ENCODE data around the gene ASAP2.

GRCh38 chr2:9326975-9327374, 120.4 kb downstream of the ASAP2 start:
- no peak for TF ChIP-seq CTCF (IDR thresholded peaks at IDR 0.05; ENCODE audit: low read length)
- TF ChIP-seq EZH2 (IDR thresholded peaks at IDR 0.05; ENCODE audit: borderline replicate concordance, low read length), result no peak
